ENCODE results near the gene PDE4A. TPM values are rescaled to one million over a fixed set of nuclear protein-coding genes. Genes with fewer than 3 reads are reported as not detected.

Gene PDE4A
- total and polyA plus RNA-seq, 10 of the 15 experiments (the other 5 are each of a cell fraction or from before 2014, with no cell fraction given): 0.24 to 13.3 (median 4.9) TPM

- TF ChIP-seq ZBTB11 (CRISPR knock-in tag; IDR thresholded peaks at IDR 0.05): no peak
- TF ChIP-seq RFX5 (IDR thresholded peaks at IDR 0.05; ENCODE audit: low read depth, low read length): no peak; the same call in 1 of the 2 replicates
These were observed 82.2 kb downstream of the PDE4A start (continued) for GRCh38 chr19:10502524-10503001.

DNA sequence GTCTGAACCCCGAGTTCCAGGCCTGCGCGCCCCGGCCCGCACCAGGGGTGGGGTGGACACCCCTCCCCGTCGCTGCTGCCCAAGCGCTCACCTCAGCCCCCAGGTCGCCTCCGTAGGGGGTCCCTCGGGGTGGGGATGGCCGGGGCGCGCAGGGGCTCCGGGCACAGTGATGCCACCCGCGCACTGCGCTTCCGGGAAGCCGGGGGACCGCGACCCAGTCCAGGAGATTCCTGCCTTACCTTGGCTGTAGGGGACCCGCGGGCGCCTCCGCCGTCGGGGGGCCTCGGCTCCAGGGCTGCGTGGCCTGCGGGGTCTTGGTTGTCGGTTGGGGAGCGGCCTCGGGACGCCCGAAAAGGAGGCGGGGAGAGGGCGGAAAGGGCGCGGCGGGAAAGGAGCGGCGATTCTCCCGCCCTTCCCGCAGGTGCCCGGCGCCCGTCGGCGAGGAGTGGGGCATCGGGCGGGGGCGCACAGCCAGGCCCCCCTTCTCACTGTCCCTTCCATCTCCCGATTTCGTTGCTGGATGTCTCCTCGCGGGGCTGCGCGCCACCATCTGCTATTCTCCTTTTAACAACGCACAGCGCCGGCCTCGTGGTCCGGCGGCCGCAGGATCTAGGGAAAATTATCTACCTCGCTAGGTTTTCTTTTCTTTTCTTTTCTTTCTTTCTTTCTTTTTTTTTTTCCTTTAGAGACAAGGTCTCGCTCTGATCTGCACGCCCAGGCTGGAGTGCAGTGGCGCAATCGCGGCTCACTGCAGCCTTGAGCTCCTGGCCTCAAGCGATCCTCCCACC is 82.9 kb downstream of the PDE4A start, which contains the start of gene KEAP1:
Gene KEAP1 (minus strand): TSS at position 355 of the 788 bp plus-strand sequence. CDS start 3,323 bp downstream, outside the sequence.
- FAIRE-seq (no peak), DNase-seq (ENCODE audit: low read depth, low spot score) (no peak), ATAC-seq (peak; percentile 48)
- BruUV-seq (replicated peaks): TSS peak; percentile 94
- POLR2A ChIA-PET: interaction anchor here (0.6 to 1.1 kb wide), 6 partner anchors 91 to 413 kb away, joined by 3 to 6 read pairs (median 4); no protein-coding TSS in a partner anchor
- H3K9me3 ChIP-seq (replicated peaks; ENCODE audit: control insufficient read depth, insufficient read depth, low read length): no peaks in the 10 kb centered on the region
- peaks cover 8 to 10% of the 10 kb centered on the region in 2 experiments; a peak in 3 of 4 replicates for H3K36me3 ChIP-seq (ENCODE audit: control insufficient read depth in 2 of 2, insufficient read depth in 2 of 2, low read length in 1 of 2)
- H3K4me1 ChIP-seq (ENCODE audit: control insufficient read depth, insufficient read depth, low read length): peaks cover 24% of the 10 kb centered on the region
- no peaks in the 10 kb centered on the region for H3K27me3 ChIP-seq (replicated peaks in 1 of 2; ENCODE audit: control insufficient read depth in 2 of 2, insufficient read depth in 2 of 2, low read length in 1 of 2)
- in situ Hi-C loops (cut with MboI) (no loop called here), intact Hi-C loops (cut with micrococcal nuclease; ENCODE audit: unreplicated experiment) (loop anchor here (2.0 to 10.0 kb wide), 3 partner anchors 66 to 149 kb away; partner anchors contain the start of genes CDC37, CDKN2D and ILF3)
- RAD21 ChIA-PET (ENCODE audit: unreplicated experiment): no interaction called here
- peak within 1 kb of the TSS; percentile 89 for H2AFZ ChIP-seq (ENCODE audit: control insufficient read depth, low read depth, low read length)
- peak within 1 kb of the TSS; percentile 99 for H3K27ac ChIP-seq (ENCODE audit: control insufficient read depth, insufficient read depth)
- peak within 1 kb of the TSS; percentile 77 for H3K4me3 ChIP-seq
- peaks cover 40% of the 10 kb centered on the region for H3K79me2 ChIP-seq (ENCODE audit: control insufficient read depth, insufficient read depth, low read length)
- peak within 1 kb of the TSS; percentile 98 for H3K9ac ChIP-seq (ENCODE audit: control insufficient read depth, insufficient read depth, low read length)
- SMC1A ChIA-PET (ENCODE audit: uncharacterized antibody, unreplicated experiment): interaction anchor here (1.0 kb wide), 1 partner anchor 20 kb away, joined by 3 read pairs; no protein-coding TSS in a partner anchor
- CTCF ChIA-PET: interaction anchor here (0.6 to 1.3 kb wide), 5 partner anchors 68 to 361 kb away, joined by 3 to 5 read pairs (median 3); no protein-coding TSS in a partner anchor
- no peaks in the 10 kb centered on the region for H4K20me1 ChIP-seq (ENCODE audit: control insufficient read depth, insufficient read depth)
- 4% methylated on average over 64 of the region's 73 CpGs for WGBS (ENCODE audit: insufficient coverage, insufficient replicate concordance, low lambda C conversion rate, missing lambda C conversion rate)
- H3K4me2 ChIP-seq (ENCODE audit: control insufficient read depth, insufficient read depth): peak within 1 kb of the TSS; percentile 90
- no peak; the same call in 1 of the 2 replicates for TF ChIP-seq PML (IDR thresholded peaks at IDR 0.05; ENCODE audit: low read length)
- TF ChIP-seq ETV6 (conservative IDR thresholded peaks at IDR 0.05 in 1 of 2, IDR thresholded peaks at IDR 0.05 in 1 of 2; ENCODE audit: borderline replicate concordance in 1 of 2, low read depth in 1 of 2): no peak
- no peak for TF ChIP-seq SMAD1 (IDR thresholded peaks at IDR 0.05; ENCODE audit: low read depth, partially characterized antibody)
- TF ChIP-seq E2F4 (IDR thresholded peaks at IDR 0.05; ENCODE audit: low read depth, low read length): 0 out of 2 replicates have a peak, but pooled peaks have one; percentile 30
- TF ChIP-seq ZBED1 (IDR thresholded peaks at IDR 0.05; ENCODE audit: borderline replicate concordance): no peak
- TF ChIP-seq, protein P1, sequence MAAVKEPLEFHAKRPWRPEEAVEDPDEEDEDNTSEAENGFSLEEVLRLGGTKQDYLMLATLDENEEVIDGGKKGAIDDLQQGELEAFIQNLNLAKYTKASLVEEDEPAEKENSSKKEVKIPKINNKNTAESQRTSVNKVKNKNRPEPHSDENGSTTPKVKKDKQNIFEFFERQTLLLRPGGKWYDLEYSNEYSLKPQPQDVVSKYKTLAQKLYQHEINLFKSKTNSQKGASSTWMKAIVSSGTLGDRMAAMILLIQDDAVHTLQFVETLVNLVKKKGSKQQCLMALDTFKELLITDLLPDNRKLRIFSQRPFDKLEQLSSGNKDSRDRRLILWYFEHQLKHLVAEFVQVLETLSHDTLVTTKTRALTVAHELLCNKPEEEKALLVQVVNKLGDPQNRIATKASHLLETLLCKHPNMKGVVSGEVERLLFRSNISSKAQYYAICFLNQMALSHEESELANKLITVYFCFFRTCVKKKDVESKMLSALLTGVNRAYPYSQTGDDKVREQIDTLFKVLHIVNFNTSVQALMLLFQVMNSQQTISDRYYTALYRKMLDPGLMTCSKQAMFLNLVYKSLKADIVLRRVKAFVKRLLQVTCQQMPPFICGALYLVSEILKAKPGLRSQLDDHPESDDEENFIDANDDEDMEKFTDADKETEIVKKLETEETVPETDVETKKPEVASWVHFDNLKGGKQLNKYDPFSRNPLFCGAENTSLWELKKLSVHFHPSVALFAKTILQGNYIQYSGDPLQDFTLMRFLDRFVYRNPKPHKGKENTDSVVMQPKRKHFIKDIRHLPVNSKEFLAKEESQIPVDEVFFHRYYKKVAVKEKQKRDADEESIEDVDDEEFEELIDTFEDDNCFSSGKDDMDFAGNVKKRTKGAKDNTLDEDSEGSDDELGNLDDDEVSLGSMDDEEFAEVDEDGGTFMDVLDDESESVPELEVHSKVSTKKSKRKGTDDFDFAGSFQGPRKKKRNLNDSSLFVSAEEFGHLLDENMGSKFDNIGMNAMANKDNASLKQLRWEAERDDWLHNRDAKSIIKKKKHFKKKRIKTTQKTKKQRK (IDR thresholded peaks at IDR 0.05; ENCODE audit: low read depth, low read length): no peak
- no peak for TF ChIP-seq TCF3 (IDR thresholded peaks at IDR 0.05; ENCODE audit: borderline replicate concordance, insufficient read depth, low read depth, low read length)
- TF ChIP-seq ESRRA (IDR thresholded peaks at IDR 0.05; ENCODE audit: low read length): no peak

Data from GM12878 (cell line).